Measurements from ENCODE around the gene ZSCAN23.

DNA sequence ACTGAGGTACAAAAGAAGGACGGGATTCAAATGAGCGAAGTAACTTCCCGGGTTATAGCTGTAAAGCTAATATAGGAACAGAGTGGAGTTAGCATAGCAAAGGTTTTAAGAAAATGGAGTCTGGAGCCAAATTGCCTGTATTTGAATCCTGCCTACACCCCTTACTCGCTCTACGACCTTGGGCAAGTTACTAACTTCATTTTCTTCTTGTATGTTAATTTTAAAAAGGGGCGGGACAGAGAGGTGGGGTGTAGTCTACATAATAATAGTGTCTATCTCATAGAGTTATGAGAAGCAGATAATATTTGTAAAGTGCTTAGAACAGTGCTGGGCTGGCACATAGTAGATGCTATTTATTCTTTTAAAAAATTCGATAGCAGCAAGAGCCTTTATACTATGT, 705 bp downstream of the ZSCAN23 start:
- TF ChIP-seq, protein P1, sequence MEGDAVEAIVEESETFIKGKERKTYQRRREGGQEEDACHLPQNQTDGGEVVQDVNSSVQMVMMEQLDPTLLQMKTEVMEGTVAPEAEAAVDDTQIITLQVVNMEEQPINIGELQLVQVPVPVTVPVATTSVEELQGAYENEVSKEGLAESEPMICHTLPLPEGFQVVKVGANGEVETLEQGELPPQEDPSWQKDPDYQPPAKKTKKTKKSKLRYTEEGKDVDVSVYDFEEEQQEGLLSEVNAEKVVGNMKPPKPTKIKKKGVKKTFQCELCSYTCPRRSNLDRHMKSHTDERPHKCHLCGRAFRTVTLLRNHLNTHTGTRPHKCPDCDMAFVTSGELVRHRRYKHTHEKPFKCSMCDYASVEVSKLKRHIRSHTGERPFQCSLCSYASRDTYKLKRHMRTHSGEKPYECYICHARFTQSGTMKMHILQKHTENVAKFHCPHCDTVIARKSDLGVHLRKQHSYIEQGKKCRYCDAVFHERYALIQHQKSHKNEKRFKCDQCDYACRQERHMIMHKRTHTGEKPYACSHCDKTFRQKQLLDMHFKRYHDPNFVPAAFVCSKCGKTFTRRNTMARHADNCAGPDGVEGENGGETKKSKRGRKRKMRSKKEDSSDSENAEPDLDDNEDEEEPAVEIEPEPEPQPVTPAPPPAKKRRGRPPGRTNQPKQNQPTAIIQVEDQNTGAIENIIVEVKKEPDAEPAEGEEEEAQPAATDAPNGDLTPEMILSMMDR (conservative IDR thresholded peaks at IDR 0.05 in 1 of 2, IDR thresholded peaks at IDR 0.05 in 1 of 2; ENCODE audit: low read depth in 1 of 2, low read length in 2 of 2): no peak
- no peak for TF ChIP-seq EZH2 (IDR thresholded peaks at IDR 0.05; ENCODE audit: low read length, missing control alignments)
